ENCODE data around the gene PPP1R26.

Gene PPP1R26

GRCh38 chr9:135499326-135500070 is 19.9 kb downstream of the PPP1R26 start:
- Mint-ChIP-seq H3K27ac (peak overlapping the region in 1 of 3 experiments; percentile 71), H3K9me3 (no peaks in the 10 kb centered on the region), H3K4me1 (peaks cover 5% of the 10 kb centered on the region), H3K27me3 (ENCODE audit: low read depth) (no peaks in the 10 kb centered on the region), H3K36me3 (ENCODE audit: low read depth) (peaks cover 15% of the 10 kb centered on the region), H3K4me3 (peak overlapping the region; percentile 82 to 94 (median 93))
- TF ChIP-seq CTCF (IDR thresholded peaks at IDR 0.05; ENCODE audit: unreplicated experiment in 3 of 3), result no peak

GRCh38 chr9:135500071-135500524 is 20.5 kb downstream of the PPP1R26 start:
- Mint-ChIP-seq H3K27ac (peak overlapping the region in 1 of 3 experiments; percentile 90), H3K27me3 (ENCODE audit: low read depth) (no peaks in the 10 kb centered on the region), H3K4me1 (peaks cover 5% of the 10 kb centered on the region), H3K9me3 (no peaks in the 10 kb centered on the region), H3K4me3 (peak overlapping the region; percentile 92 to 94 (median 93)), H3K36me3 (ENCODE audit: low read depth) (peaks cover 17% of the 10 kb centered on the region)
- TF ChIP-seq CTCF (IDR thresholded peaks at IDR 0.05; ENCODE audit: unreplicated experiment in 3 of 3), result no peak

- Mint-ChIP-seq H3K4me3 (peak within 1 kb of the TSS; percentile 92 to 94 (median 93)), H3K27ac (peak within 1 kb of the TSS in 1 of 3 experiments; percentile 90), H3K4me1 (peaks cover 5% of the 10 kb centered on the region), H3K36me3 (ENCODE audit: low read depth) (peaks cover 17% of the 10 kb centered on the region), H3K27me3 (ENCODE audit: low read depth) (no peaks in the 10 kb centered on the region), H3K9me3 (no peaks in the 10 kb centered on the region)
- peak; percentile 87 to 96 (median 88) for TF ChIP-seq CTCF (IDR thresholded peaks at IDR 0.05; ENCODE audit: unreplicated experiment in 3 of 3)
Measured at GRCh38 chr9:135500525-135501260, 21.1 kb downstream of the PPP1R26 start, which contains the start of gene MRPS2. MRPS2 (plus strand) TSS chr9:135500682; CDS start chr9:135500711, 29 bp downstream.

GRCh38 chr9:135501261-135502167 is 21.9 kb downstream of the PPP1R26 start:
- no peak for TF ChIP-seq CTCF (IDR thresholded peaks at IDR 0.05; ENCODE audit: unreplicated experiment in 3 of 3)
- Mint-ChIP-seq H3K4me1 (peaks cover 5% of the 10 kb centered on the region), H3K27me3 (ENCODE audit: low read depth) (no peaks in the 10 kb centered on the region), H3K36me3 (ENCODE audit: low read depth) (peaks cover 17% of the 10 kb centered on the region), H3K27ac (no peak overlapping the region), H3K4me3 (peak overlapping the region; percentile 92 to 94 (median 93)), H3K9me3 (no peaks in the 10 kb centered on the region)

GRCh38 chr9:135502168-135502872 is 22.7 kb downstream of the PPP1R26 start:
- Mint-ChIP-seq H3K4me3 (peak overlapping the region; percentile 92 to 94 (median 93)), H3K4me1 (peaks cover 5% of the 10 kb centered on the region), H3K27me3 (ENCODE audit: low read depth) (no peaks in the 10 kb centered on the region), H3K27ac (no peak overlapping the region), H3K36me3 (ENCODE audit: low read depth) (peaks cover 17% of the 10 kb centered on the region), H3K9me3 (no peaks in the 10 kb centered on the region)
- TF ChIP-seq CTCF (IDR thresholded peaks at IDR 0.05; ENCODE audit: unreplicated experiment in 3 of 3), result no peak
